Transverse colon (tissue), 4 donors: Measurements from ENCODE around the gene EHMT1. TPM values are rescaled to one million over a fixed set of nuclear protein-coding genes. Genes with fewer than 3 reads are reported as not detected.

Source experiments
- DNase-seq: peaks from one replicate; pipeline ENCODE4 v3.0.0-alpha.2; 2019
- H3K27ac ChIP-seq, 4 donors: fragments of 200-600 bp; sonication (generic); 2 replicates each; pipeline ENCODE4 v1.5.1; 2016 to 2018; ENCODE audit warnings: inconsistent platforms in 4 of 4
- H3K27me3 ChIP-seq: fragments of 200-600 bp; sonication (generic); 2 replicates; pipeline ENCODE4 v1.5.1; 2017; ENCODE audit warnings: inconsistent platforms
- H3K36me3 ChIP-seq, 4 donors: fragments of 200-600 bp; sonication (generic); 2 replicates each; pipeline ENCODE4 v1.5.1; 2017 to 2019; ENCODE audit warnings: inconsistent platforms in 4 of 4
- H3K4me1 ChIP-seq, 4 donors: fragments of 200-600 bp; sonication (generic); 2 replicates each; pipeline ENCODE4 v1.5.1; 2017 to 2020; ENCODE audit warnings: inconsistent platforms in 4 of 4
- H3K4me3 ChIP-seq, 4 donors: fragments of 200-600 bp; sonication (generic); 1 replicate in 1 of 4; 2 replicates in 3 of 4; pipeline versions ENCODE4 v1.5.1 to v1.6.1; 2017 to 2019; ENCODE audit warnings: inconsistent platforms in 4 of 4
- H3K9me3 ChIP-seq, 2 donors: fragments of 200-600 bp; sonication (generic); 2 replicates each; pipeline ENCODE4 v1.5.1; 2017 to 2019; ENCODE audit warnings: inconsistent platforms in 2 of 2
- CTCF ChIP-seq, 5 experiments: fragments of 200-600 bp in 3 of 5; fragments of 450-650 bp in 2 of 5; sonication (generic) in 3 of 5; IDR thresholded peaks; 1 replicate in 2 of 5; 2 replicates in 3 of 5; pipeline ENCODE4 v1.5.1; 2016 to 2017; ENCODE audit warnings: antibody characterized with exemption in 5 of 5, inconsistent platforms in 3 of 5, mild to moderate bottlenecking in 2 of 5, moderate library complexity in 1 of 5
- EP300 ChIP-seq: sonication (generic); formaldehyde crosslinking; IDR thresholded peaks from one replicate; pipeline ENCODE4 v1.6.1; 2017; ENCODE audit warnings: antibody characterized with exemption, low read depth
- POLR2A ChIP-seq: fragments of 450-650 bp; IDR thresholded peaks from one replicate; pipeline ENCODE4 v1.6.1; 2016; ENCODE audit warnings: antibody characterized with exemption, mild to moderate bottlenecking, moderate library complexity
- POLR2AphosphoS5 ChIP-seq, 3 donors: sonication (generic); formaldehyde crosslinking; IDR thresholded peaks; one replicate each; pipeline ENCODE4 v1.6.1; 2016; ENCODE audit warnings: antibody characterized with exemption in 3 of 3
- WGBS, 2 donors: methylation state at CpG; one replicate each; pipeline ENCODE4 v1.1.5; 2018; ENCODE audit warnings: low coverage in 1 of 2; 5-methylcytosine and 5-hydroxymethylcytosine counted together
- in situ Hi-C, 4 donors: fragments of 200-750 bp; cut with MboI; loops; one replicate each; pipeline versions ENCODE4 v1.15.0 to v1.15.1; 2017; ENCODE audit warnings: low sequenced_read_pairs in 3 of 4, low pct_ligation_motif_present in 1 of 4, low pct_unique_long_range_greater_than_20kb in 1 of 4
- intact Hi-C: fragments of 100-400 bp; cut with DNase I; formaldehyde crosslinking; loops from one replicate; pipeline ENCODE4 v1.15.1; 2023; ENCODE audit warnings: low total_unique reads
- total RNA-seq, 4 donors: library from RNA; depleted of rRNA; stranded (reverse); fragments of >200 nt; gene quantifications; one replicate each; pipeline ENCODE4 v1.1.0, GENCODE V29; 2016

EHMT1 gene
- total RNA-seq, 4 donors from 2014 or later = 93.8 to 184 (median 139) TPM

GRCh38 chr9:137814436-137814835, 195.6 kb downstream of the EHMT1 start:
- H3K27me3 ChIP-seq = no peaks in the 10 kb centered on the region
- 97% methylated on average over 23 of the region's 23 CpGs; no CpG with 5 or more reads in 1 of the 2 donors for WGBS, 2 donors
- H3K4me3 ChIP-seq = no peak overlapping the region
- no peaks in the 10 kb centered on the region for H3K9me3 ChIP-seq
- intact Hi-C loops (no loop called here), in situ Hi-C loops (no loop called here)
- peaks cover 0 to 42% (median 19%) of the 10 kb centered on the region in 4 donors for H3K36me3 ChIP-seq
- no peak for DNase-seq
- H3K4me1 ChIP-seq = no peaks in the 10 kb centered on the region
- TF ChIP-seq EP300 (no peak), POLR2AphosphoS5 (IDR thresholded peaks at IDR 0.05) (no peak), CTCF (IDR thresholded peaks at IDR 0.05) (no peak), POLR2A (no peak)
- no peak overlapping the region for H3K27ac ChIP-seq

GRCh38 chr9:137814841-137815240, 196.0 kb downstream of the EHMT1 start:
- H3K4me3 ChIP-seq = no peak overlapping the region
- DNase-seq = no peak
- no peaks in the 10 kb centered on the region for H3K9me3 ChIP-seq
- no peaks in the 10 kb centered on the region for H3K4me1 ChIP-seq
- in situ Hi-C loops = no loop called here
- intact Hi-C loops = no loop called here
- H3K27ac ChIP-seq = no peak overlapping the region
- H3K27me3 ChIP-seq = no peaks in the 10 kb centered on the region
- TF ChIP-seq POLR2A (no peak), POLR2AphosphoS5 (IDR thresholded peaks at IDR 0.05) (no peak), EP300 (no peak), CTCF (IDR thresholded peaks at IDR 0.05) (no peak)
- WGBS, 2 donors = 95% methylated on average over 11 of the region's 11 CpGs; no CpG with 5 or more reads in 1 of the 2 donors
- peaks cover 0 to 42% (median 20%) of the 10 kb centered on the region in 4 donors for H3K36me3 ChIP-seq

- Histone ChIP-seq H3K27ac (no peak overlapping the region), H3K4me1 (no peaks in the 10 kb centered on the region), H3K36me3 (peaks cover 0 to 42% (median 22%) of the 10 kb centered on the region in 4 donors), H3K27me3 (no peaks in the 10 kb centered on the region), H3K4me3 (no peak overlapping the region), H3K9me3 (no peaks in the 10 kb centered on the region)
- TF ChIP-seq POLR2AphosphoS5 (IDR thresholded peaks at IDR 0.05) (no peak), CTCF (IDR thresholded peaks at IDR 0.05) (no peak), EP300 (no peak), POLR2A (no peak)
- 96 to 100% methylated on average over 4 to 30 of the region's 30 CpGs for WGBS, 2 donors
- intact Hi-C loops = no loop called here
- in situ Hi-C loops = no loop called here
- DNase-seq = no peak
Observed at GRCh38 chr9:137815256-137816255, 196.8 kb downstream of the EHMT1 start.

- in situ Hi-C loops (no loop called here), intact Hi-C loops (no loop called here)
- H3K4me1 ChIP-seq = no peaks in the 10 kb centered on the region
- 89 to 98% methylated on average over 5 to 21 of the region's 22 CpGs for WGBS, 2 donors
- H3K36me3 ChIP-seq = peaks cover 0 to 46% (median 24%) of the 10 kb centered on the region in 4 donors
- no peak overlapping the region for H3K4me3 ChIP-seq
- no peaks in the 10 kb centered on the region for H3K27me3 ChIP-seq
- no peak overlapping the region for H3K27ac ChIP-seq
- TF ChIP-seq POLR2AphosphoS5 (IDR thresholded peaks at IDR 0.05) (no peak), POLR2A (no peak), CTCF (IDR thresholded peaks at IDR 0.05) (no peak), EP300 (no peak)
- no peaks in the 10 kb centered on the region for H3K9me3 ChIP-seq
- no peak for DNase-seq
Observed at GRCh38 chr9:137816531-137817235, 197.9 kb downstream of the EHMT1 start.
